ENCODE results near the gene PHF12. TPM values are rescaled to one million over a fixed set of nuclear protein-coding genes. Genes with fewer than 3 reads are reported as not detected.
"Not testable (repeated sequence)": the region's sequence is repeated elsewhere in the genome, so short reads cannot be mapped to it uniquely, and the experiment has no call there.

PHF12 gene
- total RNA-seq, 1 experiment from 2014 or later = 35.7 TPM

- DNase-seq (ENCODE audit: low read depth, low spot score); H3K4me3 ChIP-seq (replicated peaks in 1 of 2; ENCODE audit: low read depth in 1 of 2, low read length in 2 of 2); POLR2A ChIA-PET; H4K20me1 ChIP-seq (ENCODE audit: insufficient read depth); H3K9ac ChIP-seq (ENCODE audit: low read length); H3K36me3 ChIP-seq (ENCODE audit: control insufficient read depth in 1 of 2, insufficient read depth in 2 of 2, low read length in 2 of 2); H3K9me3 ChIP-seq (ENCODE audit: control insufficient read depth in 1 of 2, insufficient read depth in 1 of 2, low read depth in 1 of 2, low read length in 2 of 2); BruUV-seq (replicated peaks); H2AFZ ChIP-seq (ENCODE audit: low read depth, low read length, poor library complexity, severe bottlenecking); intact Hi-C loops (cut with micrococcal nuclease); ATAC-seq; H3K4me2 ChIP-seq (ENCODE audit: low read length); H3K27me3 ChIP-seq (ENCODE audit: insufficient read depth, low read length); H3K27ac ChIP-seq (ENCODE audit: low read depth, low read length); RAD21 ChIA-PET (ENCODE audit: low non-redundant PET in 1 of 2, low total read pairs in 2 of 2, uncharacterized antibody in 2 of 2, unreplicated experiment in 2 of 2); H3K9me2 ChIP-seq (ENCODE audit: insufficient read depth): not testable (repeated sequence)
- Histone ChIP-seq H3K4me1 (ENCODE audit: control insufficient read depth in 1 of 2, insufficient read depth in 2 of 2, low read length in 2 of 2) (peaks cover 22 to 31% of the 10 kb centered on the region in 2 experiments; a peak in 3 of 4 replicates), H3K79me2 (ENCODE audit: insufficient read depth, low read length) (peaks cover 25% of the 10 kb centered on the region)
- CTCF ChIA-PET = interaction anchor here (0.6 to 1.2 kb wide), 2 partner anchors 14 to 143 kb away, joined by 3 to 6 read pairs; no protein-coding TSS in a partner anchor
Measured at GRCh38 chr17:28893248-28894183, 57.8 kb downstream of the PHF12 start.

DNA sequence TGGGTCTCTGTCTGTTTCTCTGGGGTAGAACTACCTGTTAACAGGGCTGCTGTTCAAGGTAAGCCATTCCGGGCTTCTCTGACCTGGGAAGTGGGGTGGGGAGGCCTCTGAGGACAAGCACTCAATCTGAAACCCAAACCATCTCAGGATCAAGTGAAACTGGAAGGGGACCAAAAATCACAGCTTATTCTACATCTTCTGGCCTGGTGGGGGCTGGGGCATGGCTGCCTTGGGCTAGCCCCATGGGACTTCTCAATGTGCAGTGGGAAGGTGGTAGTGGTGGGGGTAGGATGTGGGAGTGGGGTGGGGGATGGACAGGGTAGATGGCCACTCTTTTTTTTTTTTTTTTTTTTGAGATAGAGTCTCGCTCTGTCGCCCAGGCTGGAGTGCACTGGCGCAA is 59.3 kb downstream of the PHF12 start:
- ChIA-PET POLR2A (interaction anchor here (1.5 kb wide), 1 partner anchor 172 kb away, joined by 3 read pairs; the partner anchor contains the start of gene RPL23A), CTCF (no interaction called here), RAD21 (ENCODE audit: low non-redundant PET in 1 of 2, low total read pairs in 2 of 2, uncharacterized antibody in 2 of 2, unreplicated experiment in 2 of 2) (no interaction called here)
- H2AFZ ChIP-seq (ENCODE audit: low read depth, low read length, poor library complexity, severe bottlenecking) = no peak overlapping the region
- H3K79me2 ChIP-seq (ENCODE audit: insufficient read depth, low read length) = peaks cover 21% of the 10 kb centered on the region
- no peak overlapping the region for H3K4me3 ChIP-seq (replicated peaks in 1 of 2; ENCODE audit: low read depth in 1 of 2, low read length in 2 of 2)
- no peaks in the 10 kb centered on the region for H3K36me3 ChIP-seq (ENCODE audit: control insufficient read depth in 1 of 2, insufficient read depth in 2 of 2, low read length in 2 of 2)
- H3K9me2 ChIP-seq (ENCODE audit: insufficient read depth) = no peaks in the 10 kb centered on the region
- BruUV-seq (replicated peaks) = no TSS peak
- DNase-seq (ENCODE audit: low read depth, low spot score) (no peak), ATAC-seq (no peak)
- no peak overlapping the region for H3K27ac ChIP-seq (ENCODE audit: low read depth, low read length)
- no peak overlapping the region for H3K4me2 ChIP-seq (ENCODE audit: low read length)
- H3K9ac ChIP-seq (ENCODE audit: low read length) = no peak overlapping the region
- H3K27me3 ChIP-seq (ENCODE audit: insufficient read depth, low read length) = no peaks in the 10 kb centered on the region
- intact Hi-C loops (cut with micrococcal nuclease) = no loop called here
- peaks cover 14 to 20% of the 10 kb centered on the region in 2 experiments; a peak in 3 of 4 replicates for H3K4me1 ChIP-seq (ENCODE audit: control insufficient read depth in 1 of 2, insufficient read depth in 2 of 2, low read length in 2 of 2)
- H3K9me3 ChIP-seq (ENCODE audit: control insufficient read depth in 1 of 2, insufficient read depth in 1 of 2, low read depth in 1 of 2, low read length in 2 of 2) = no peaks in the 10 kb centered on the region
- no peaks in the 10 kb centered on the region for H4K20me1 ChIP-seq (ENCODE audit: insufficient read depth)
- TF ChIP-seq TCF7L2 (IDR thresholded peaks at IDR 0.05; ENCODE audit: borderline replicate concordance, extremely low read depth, insufficient read depth, insufficient read length) (no peak), ELF1 (IDR thresholded peaks at IDR 0.05; ENCODE audit: borderline replicate concordance, low read depth) (no peak), CEBPB (IDR thresholded peaks at IDR 0.05; ENCODE audit: low read depth) (no peak), SP1 (IDR thresholded peaks at IDR 0.05; ENCODE audit: low read depth) (no peak), JUND (IDR thresholded peaks at IDR 0.05) (no peak), YY1 (IDR thresholded peaks at IDR 0.05; ENCODE audit: extremely low read depth, insufficient replicate concordance, low read depth, low read length) (no peak), SIN3A (IDR thresholded peaks at IDR 0.05; ENCODE audit: low read depth) (no peak), MAX (IDR thresholded peaks at IDR 0.05) (no peak), ATF3 (IDR thresholded peaks at IDR 0.05) (no peak), EGR1 (IDR thresholded peaks at IDR 0.05; ENCODE audit: low read depth) (no peak), FOSL1 (IDR thresholded peaks at IDR 0.05; ENCODE audit: low read depth) (no peak), ZBTB33 (IDR thresholded peaks at IDR 0.05; ENCODE audit: extremely low read depth, insufficient replicate concordance, low read length) (no peak)
- TF ChIP-seq, protein P1, sequence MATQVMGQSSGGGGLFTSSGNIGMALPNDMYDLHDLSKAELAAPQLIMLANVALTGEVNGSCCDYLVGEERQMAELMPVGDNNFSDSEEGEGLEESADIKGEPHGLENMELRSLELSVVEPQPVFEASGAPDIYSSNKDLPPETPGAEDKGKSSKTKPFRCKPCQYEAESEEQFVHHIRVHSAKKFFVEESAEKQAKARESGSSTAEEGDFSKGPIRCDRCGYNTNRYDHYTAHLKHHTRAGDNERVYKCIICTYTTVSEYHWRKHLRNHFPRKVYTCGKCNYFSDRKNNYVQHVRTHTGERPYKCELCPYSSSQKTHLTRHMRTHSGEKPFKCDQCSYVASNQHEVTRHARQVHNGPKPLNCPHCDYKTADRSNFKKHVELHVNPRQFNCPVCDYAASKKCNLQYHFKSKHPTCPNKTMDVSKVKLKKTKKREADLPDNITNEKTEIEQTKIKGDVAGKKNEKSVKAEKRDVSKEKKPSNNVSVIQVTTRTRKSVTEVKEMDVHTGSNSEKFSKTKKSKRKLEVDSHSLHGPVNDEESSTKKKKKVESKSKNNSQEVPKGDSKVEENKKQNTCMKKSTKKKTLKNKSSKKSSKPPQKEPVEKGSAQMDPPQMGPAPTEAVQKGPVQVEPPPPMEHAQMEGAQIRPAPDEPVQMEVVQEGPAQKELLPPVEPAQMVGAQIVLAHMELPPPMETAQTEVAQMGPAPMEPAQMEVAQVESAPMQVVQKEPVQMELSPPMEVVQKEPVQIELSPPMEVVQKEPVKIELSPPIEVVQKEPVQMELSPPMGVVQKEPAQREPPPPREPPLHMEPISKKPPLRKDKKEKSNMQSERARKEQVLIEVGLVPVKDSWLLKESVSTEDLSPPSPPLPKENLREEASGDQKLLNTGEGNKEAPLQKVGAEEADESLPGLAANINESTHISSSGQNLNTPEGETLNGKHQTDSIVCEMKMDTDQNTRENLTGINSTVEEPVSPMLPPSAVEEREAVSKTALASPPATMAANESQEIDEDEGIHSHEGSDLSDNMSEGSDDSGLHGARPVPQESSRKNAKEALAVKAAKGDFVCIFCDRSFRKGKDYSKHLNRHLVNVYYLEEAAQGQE (IDR thresholded peaks at IDR 0.05; ENCODE audit: low read depth) = no peak
